AG04450 (cell line): ENCODE measurements around the gene KCNE1. TPM values are rescaled to one million over a fixed set of nuclear protein-coding genes. Genes with fewer than 3 reads are reported as not detected.
"Not testable (repeated sequence)": the region's sequence is repeated elsewhere in the genome, so short reads cannot be mapped to it uniquely, and the experiment has no call there.

Source experiments
- CTCF ChIA-PET: fragments of 300-600, 350-600 bp; formaldehyde crosslinking; extraction: SDS; loops from one replicate; lab custom pipeline; 2022; ENCODE audit warnings: antibody characterized with exemption, inconsistent platforms; lab: Charles Lee
- POLR2A ChIA-PET: fragments of 350-600 bp; formaldehyde crosslinking; extraction: SDS; loops from one replicate; lab custom pipeline; 2021; ENCODE audit warnings: antibody characterized with exemption, inconsistent platforms; lab: Yijun Ruan, JAX
- DNase-seq: peaks from one replicate; pipeline ENCODE4 v3.0.0-alpha.2; 2011; ENCODE audit warnings: low read depth, low spot score
- H3K27ac ChIP-seq: one replicate; pipeline ENCODE4 v1.5.1; 2012; ENCODE audit warnings: low read depth, low read length, control low read depth
- H3K27me3 ChIP-seq: one replicate; pipeline ENCODE4 v1.6.0; 2012; ENCODE audit warnings: low read length; ENCODE audit not compliant: control insufficient read depth, insufficient read depth
- H3K4me3 ChIP-seq: 2 replicates; pipeline ENCODE4 v1.5.1; 2011; ENCODE audit warnings: mild to moderate bottlenecking, low read depth, low read length, control low read depth
- H3K9me3 ChIP-seq: 2 replicates; pipeline ENCODE4 v1.5.1; 2012; ENCODE audit warnings: low read length; ENCODE audit not compliant: control insufficient read depth, insufficient read depth
- polyA plus RNA-seq: library from polyadenylated mRNA; depleted of rRNA; stranded (reverse); fragments of >200 nt; gene quantifications from 2 replicates; pipeline ENCODE4 v1.2.3, GENCODE V29; 2011

Gene KCNE1
- polyA plus RNA-seq, 1 experiment = 0.38 TPM

DNA sequence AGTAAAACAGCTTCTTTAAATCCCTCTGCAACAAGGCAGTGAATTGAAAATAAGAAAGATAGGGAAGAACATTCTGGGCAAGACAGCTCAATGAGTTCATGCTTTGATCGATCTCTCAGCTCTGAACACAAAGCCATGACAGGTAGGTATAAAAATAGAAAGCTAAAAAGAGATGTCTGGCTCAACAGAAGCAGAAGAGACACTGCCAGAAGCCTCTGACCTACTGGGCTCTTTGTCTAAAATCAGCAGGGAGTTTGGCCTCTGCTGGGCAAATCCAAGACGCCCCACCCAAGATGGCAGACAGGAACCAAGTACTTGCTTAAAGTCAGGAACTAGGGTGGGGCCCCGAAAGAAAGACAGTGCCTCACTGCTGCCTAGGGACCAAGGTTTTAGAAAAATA, 44.7 kb downstream of the KCNE1 start:
- H3K27ac ChIP-seq, H3K4me3 ChIP-seq, CTCF ChIA-PET, H3K9me3 ChIP-seq, DNase-seq, H3K27me3 ChIP-seq, POLR2A ChIA-PET: not testable (repeated sequence)

DNA sequence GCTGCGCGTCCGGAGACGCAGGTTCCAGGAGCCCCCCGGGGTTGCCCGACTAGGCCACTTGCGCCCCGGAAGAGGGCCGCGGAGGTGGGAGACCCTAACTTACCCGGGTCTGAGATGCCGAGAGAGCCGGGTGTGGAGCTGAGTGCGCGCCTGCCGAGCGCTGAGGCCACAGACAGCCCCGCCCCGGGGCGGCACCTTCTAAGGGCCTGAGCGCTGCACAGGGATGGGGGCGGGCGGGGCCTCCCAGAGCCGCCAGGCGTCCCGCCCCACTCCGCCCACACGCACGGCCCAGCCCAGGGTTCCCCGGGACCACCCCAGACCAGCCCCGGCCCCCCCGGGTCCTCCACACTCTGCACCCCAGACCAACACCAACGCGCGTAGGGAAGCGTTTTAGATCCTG, 52.6 kb downstream of the KCNE1 start:
- H3K9me3 ChIP-seq, H3K27ac ChIP-seq, DNase-seq, H3K27me3 ChIP-seq, H3K4me3 ChIP-seq, CTCF ChIA-PET, POLR2A ChIA-PET: not testable (repeated sequence)

DNA sequence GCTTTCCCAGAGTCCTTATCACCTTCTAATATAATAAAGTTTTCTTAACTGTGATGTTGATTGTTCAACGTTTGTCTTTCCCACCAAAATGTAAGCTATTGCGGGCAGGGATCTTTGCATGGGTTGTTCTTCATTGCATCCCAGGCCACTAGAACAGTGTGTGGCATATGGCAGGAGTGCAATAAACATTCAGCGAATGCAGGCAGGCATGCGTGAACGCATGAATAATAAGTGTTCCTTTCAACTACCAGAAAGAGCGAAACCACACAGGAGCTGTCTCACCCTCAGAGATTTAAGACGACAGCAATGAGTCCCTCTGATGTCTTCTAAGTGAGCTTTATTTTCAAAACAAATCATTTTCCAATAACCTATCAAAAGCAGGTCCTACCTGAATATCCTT, 53.7 kb downstream of the KCNE1 start:
- CTCF ChIA-PET, H3K4me3 ChIP-seq, H3K27me3 ChIP-seq, H3K9me3 ChIP-seq, DNase-seq, POLR2A ChIA-PET, H3K27ac ChIP-seq: not testable (repeated sequence)

DNA sequence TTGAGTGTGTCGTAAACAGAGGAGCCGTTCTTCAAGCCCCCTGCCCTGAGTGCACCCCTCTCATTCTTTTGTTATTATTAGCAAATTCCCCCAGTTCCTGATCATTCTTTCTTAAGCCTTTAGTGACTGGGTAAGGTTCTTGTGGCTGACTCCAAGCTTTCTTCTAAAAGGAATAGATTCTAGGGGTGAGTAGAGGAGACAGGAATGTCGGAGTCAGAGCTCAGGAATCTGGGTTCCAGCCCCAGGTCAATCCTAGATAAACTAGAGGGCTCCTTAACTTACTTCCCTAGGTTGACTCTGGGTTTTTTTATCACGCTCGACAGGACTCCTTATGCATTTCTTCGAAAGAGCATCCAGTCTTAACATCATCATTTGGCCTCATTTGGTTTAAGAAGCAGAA, 55.8 kb downstream of the KCNE1 start:
- H3K27me3 ChIP-seq, H3K27ac ChIP-seq, H3K4me3 ChIP-seq, DNase-seq, POLR2A ChIA-PET, CTCF ChIA-PET, H3K9me3 ChIP-seq: not testable (repeated sequence)

DNA sequence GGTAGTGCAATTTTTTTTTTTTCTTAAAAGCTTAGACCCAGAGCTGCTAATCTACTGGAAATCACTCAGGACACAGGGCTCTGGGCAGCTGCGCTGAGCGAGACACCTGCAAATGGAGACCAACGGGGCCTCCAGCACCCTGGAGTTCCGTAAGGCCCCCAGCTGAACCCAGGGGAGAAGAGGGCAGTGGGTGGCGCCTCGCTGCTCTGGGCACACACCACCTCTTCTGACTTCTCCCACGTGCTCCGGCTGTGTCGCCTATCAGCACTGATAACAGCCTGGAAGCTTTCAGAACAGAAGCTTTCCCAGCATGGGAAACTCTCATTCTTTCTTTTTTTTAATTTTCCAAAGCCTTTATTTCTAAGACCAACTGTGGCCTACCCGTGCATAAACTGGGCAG, 56.4 kb downstream of the KCNE1 start:
- H3K27me3 ChIP-seq, H3K9me3 ChIP-seq, H3K27ac ChIP-seq, CTCF ChIA-PET, H3K4me3 ChIP-seq, DNase-seq, POLR2A ChIA-PET: not testable (repeated sequence)

DNA sequence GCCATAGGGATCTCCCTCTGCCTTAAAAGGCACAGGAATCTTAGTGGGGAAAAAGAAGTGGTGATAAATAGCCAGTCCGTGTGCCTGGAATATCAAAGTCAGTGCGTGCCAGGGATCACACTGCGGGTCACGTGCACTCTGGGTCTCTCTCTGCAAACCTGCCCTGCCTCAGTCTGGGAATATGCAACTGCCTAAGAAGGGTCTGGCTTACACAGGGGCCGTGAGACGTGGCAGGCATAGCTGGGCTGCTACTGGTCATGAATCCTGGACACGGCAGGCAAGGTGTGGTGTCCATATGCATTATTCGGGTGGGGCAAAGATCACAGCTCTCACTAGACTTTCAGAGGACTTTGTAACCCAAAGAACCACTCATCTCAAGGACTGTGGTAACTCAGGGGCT, 65.0 kb downstream of the KCNE1 start:
- H3K9me3 ChIP-seq, H3K4me3 ChIP-seq, POLR2A ChIA-PET, H3K27me3 ChIP-seq, DNase-seq, H3K27ac ChIP-seq, CTCF ChIA-PET: not testable (repeated sequence)

DNA sequence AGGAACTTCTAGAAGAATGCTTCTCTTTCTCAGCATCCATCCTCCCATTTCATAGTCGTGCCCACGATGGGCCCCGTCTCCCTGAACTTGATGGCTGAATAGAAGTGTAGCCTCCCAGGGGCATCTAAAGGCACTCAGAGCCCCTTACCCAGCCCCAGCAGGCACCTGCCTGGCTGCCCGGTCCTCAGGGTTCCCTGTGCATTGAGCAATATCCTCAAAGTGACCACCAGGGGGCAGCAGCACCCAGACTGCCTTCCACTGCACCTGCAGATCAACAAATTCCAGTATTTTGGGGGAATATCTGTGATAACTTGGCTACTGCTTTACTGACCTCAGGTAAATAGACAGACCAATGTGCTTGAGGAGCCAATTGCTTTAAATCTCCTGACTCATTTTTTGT, 68.5 kb downstream of the KCNE1 start:
- H3K9me3 ChIP-seq, DNase-seq, H3K27ac ChIP-seq, H3K27me3 ChIP-seq, H3K4me3 ChIP-seq, CTCF ChIA-PET, POLR2A ChIA-PET: not testable (repeated sequence)

DNA sequence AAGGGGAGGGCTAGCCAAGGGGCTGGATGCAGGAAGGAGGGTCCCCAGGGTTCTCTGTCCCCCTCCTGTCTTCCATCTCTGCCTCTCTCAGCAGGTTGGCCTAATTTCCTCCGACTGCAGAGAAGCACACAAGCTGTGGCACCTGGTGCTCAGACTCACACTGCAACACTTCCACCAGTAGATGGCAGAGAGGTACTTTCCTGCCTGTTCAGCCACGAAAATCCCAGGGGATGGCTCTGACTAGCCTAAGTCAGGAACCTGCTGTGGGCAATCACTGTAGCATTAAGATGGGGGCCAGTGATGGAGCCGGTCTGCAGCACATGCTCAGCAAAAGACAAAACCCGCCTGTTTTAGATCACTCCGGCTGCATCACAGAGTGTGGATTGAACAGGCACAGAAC, 82.3 kb downstream of the KCNE1 start:
- H3K4me3 ChIP-seq, POLR2A ChIA-PET, H3K27ac ChIP-seq, DNase-seq, CTCF ChIA-PET, H3K9me3 ChIP-seq, H3K27me3 ChIP-seq: not testable (repeated sequence)

DNA sequence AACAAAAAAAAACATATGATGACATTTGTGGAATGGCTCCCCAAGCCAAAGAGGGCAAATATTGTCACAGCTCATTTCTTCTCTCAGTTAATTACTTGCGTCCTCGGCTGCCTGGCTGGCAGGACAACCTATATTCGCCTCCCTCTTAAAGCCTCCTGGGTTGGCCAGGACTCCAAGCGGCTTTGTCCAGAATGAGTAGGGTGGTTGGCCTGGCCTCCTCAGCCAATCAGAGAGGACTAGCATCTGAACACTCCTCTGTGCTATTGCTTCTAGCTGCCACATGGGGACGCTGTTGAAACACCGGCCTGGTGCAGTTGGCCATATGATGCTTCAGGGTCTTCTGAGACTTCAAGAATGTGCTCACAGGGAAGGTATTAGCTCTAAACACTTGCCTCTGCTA, 83.6 kb downstream of the KCNE1 start:
- POLR2A ChIA-PET, H3K27me3 ChIP-seq, H3K27ac ChIP-seq, H3K9me3 ChIP-seq, DNase-seq, CTCF ChIA-PET, H3K4me3 ChIP-seq: not testable (repeated sequence)

DNA sequence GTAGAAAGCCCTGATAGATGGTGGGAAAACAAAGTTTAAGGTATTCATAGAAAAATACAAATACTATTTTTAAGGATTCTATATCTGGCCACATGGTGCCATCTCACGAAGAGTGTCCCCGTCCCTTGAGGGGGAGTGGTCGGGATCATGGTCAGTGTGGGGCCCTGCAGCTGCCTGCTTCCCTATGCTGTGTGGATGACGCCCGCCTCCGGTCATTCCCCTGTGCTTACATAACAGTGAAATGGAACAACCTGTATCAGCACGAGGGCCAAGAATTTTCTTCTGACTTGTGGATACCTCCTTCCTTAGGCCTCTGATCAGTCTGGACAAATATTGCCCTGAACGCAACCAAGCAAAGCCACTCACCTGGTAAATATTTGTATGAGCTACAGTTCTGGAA, 84.7 kb downstream of the KCNE1 start:
- H3K27ac ChIP-seq, H3K4me3 ChIP-seq, DNase-seq, POLR2A ChIA-PET, H3K9me3 ChIP-seq, CTCF ChIA-PET, H3K27me3 ChIP-seq: not testable (repeated sequence)

DNA sequence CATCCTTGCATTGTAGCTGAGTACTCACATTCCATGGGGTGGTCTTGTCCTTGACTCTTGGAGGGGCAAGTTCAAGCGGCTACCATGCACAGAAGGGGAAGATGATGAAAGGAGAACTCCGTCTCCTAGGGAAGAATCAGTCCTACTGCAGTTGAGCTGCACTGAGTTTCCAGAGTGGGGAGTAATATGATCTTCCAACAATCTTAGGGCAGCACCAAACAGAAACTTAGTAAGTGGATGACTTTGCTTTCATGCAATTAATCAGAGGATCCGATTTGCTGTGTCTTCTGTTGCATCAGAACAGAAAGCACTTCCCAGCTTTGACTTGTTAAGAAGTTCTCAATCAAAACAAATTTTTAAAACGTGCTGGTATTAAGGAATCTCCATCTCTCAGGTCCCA, 88.2 kb downstream of the KCNE1 start, which contains the start of gene SMIM34:
TSS of gene SMIM34 (minus strand) at position 147 of the 400 bp plus-strand sequence. CDS start at position 35, 112 bp downstream.
- H3K27ac ChIP-seq, POLR2A ChIA-PET, DNase-seq, CTCF ChIA-PET, H3K27me3 ChIP-seq, H3K4me3 ChIP-seq, H3K9me3 ChIP-seq: not testable (repeated sequence)

DNA sequence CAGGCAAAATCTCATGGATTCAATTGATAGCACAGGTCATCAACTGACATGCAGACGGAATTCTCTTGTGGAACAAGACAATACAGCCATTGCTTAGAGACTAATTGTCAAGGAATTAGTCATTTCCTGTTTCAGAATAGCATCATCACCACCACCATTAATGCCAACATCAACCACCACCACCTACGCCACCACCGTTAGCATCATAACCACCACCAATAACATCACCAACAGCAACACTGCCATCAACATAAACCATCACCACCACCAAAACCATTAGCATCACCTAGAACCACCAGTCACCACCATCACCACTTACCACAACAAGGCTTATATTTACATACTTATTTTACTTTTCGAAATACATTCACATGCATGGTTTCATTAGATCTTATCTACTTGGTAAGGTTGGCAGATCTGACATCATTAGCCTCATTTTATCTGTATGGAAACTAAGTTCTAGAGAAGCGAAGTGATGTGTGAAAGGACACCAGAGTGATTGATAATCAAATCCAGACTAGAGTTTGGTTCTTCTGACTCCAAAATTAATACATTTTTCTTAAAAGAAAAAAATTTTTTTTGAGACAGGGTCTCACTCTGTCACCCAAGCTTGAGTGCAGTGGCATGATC, 94.4 kb downstream of the KCNE1 start:
- POLR2A ChIA-PET, H3K27me3 ChIP-seq, CTCF ChIA-PET, H3K9me3 ChIP-seq, H3K4me3 ChIP-seq, H3K27ac ChIP-seq, DNase-seq: not testable (repeated sequence)
